Activated naive CD8-positive, alpha-beta T cell treated with anti-CD3 and anti-CD28 coated beads, Interleukin-2, amount 50 U/mL, for 16 hours (primary cell): ENCODE measurements around the gene MYO5C.
"Not testable (repeated sequence)": the region's sequence is repeated elsewhere in the genome, so short reads cannot be mapped to it uniquely, and the experiment has no call there.

ENCODE experiments used
- DNase-seq: peaks from one replicate; pipeline ENCODE4 v3.0.0-alpha.2; 2020; ENCODE audit warnings: low read depth, low spot score

The MYO5C gene

DNA sequence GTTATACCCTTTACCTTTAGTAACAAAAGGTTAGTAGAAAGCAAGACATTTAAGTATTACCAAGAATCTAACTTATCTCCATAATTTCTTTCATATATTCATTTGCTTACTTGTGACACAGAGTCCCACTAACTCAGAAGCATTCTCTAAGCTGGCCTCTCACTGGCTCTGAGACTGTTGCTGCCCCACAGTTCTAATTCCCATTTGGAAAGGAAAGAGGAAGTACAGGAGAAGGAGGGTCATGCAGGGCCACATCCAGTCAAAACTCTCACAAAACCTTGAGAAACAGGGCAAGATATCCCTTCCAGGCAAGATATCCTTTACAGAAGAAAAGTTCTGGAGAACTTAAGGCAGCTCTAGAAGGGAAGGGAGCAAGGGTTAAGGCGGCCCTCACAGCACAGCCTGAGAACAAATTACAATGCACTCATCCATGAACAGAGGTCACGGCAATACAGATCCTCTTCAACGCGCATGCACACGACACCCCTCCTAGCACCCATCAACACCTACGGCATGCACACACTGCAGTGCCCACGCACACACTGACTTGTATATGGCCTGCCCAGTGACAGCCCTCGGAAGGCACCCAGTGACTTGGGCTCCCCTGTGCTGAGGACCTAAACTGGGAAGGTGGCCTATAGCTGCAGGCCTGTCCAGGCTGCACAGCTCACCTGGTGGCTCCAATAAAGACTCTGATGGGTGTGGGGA lies 13.0 kb upstream of the MYO5C start:
- DNase-seq: no peak

DNA sequence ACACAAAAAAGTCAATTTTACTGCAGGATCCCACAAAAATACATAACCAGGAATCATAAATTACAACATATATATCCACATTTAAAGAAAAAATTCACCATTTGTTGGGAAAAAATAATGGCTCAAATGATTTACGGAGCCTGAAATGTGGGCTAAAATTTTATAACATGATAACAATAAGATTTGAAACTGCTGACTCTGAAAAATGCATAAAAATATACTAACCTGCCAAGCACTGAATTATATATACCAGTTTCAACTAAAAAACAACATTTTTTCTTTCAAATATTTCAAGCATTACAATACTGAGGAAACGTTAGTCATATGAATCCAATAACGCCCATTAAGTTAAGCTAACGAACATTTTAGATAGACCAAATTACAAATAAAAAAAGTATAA lies 12.2 kb upstream of the MYO5C start:
- no peak for DNase-seq

DNA sequence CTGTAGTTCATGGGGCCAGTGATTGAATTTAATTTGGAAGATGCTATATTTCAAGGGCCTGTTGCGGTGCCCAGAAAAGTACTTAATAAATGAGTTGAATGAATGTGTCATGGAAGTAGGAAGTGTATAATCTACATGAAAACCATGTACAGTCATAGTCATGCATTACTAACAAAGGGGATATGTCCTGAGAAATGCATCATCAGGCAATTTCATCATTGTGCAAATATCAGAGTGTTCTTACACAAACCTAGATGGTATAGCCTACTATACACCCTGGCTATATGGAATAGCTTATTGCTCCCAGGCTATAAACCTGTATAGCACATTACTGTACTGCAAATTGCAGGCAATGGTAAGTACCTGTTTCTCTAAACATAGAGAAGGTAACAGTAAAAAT lies 10.7 kb upstream of the MYO5C start:
- DNase-seq: no peak

DNA sequence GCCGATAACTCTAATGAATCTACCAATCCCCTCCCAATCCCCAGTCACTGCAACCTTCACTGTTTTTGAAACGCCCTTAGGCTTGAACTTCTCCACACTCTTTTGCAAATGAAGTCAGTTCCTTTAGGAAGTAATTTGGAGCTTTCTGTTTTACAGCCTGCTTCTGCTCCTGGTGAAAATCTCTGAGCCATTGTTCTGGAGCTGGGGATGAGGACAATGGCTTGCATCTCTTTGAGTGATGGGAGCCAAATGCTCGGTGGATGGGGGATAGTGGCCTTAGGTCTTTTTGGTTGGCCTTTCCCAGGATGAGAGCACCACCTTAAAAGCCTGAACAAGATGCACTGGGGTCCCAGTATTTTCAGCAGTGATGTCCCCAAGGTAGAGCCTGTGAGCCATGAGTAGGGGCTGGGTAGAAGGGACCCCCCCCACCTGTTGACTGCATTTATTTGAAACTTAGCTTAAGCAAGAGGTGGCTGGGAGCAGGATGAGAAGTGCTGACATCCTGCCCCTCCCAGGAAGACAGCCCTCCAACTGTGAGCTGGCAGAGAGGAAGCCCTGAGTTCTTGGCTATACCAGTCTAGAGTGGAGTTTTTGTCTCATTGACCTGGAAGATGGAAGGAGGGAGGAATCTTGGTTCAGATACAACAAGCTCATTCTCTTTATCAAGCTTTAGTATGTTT lies 7.6 kb upstream of the MYO5C start:
- DNase-seq: no peak

DNA sequence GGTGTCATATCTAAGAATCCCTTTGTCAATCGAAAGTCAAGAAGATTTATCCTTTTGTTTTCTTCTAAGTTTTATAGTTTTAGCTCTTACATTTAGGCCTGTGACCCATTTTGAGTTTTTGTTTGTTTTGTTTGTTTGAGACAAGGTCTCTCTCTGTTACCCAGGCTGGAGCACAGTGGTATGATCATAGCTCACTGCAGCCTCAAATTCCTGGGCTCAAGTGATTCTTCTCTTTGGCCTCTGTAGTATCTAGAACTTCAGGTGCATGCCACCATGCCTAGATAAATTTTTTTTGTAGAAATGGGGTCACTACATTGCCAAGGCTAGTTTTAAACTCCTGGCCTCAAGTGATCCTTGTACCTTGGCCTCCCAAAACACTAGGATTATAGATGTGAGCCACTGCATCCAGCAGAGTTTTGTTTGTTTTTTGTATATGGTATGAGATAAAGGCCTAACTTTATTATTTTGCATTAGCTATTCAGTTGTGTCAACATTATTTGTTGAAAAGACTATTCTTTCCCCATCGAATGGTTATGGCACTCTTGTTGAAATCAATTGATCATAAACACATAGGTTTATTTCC lies 5.8 kb upstream of the MYO5C start:
- DNase-seq: no peak

DNA sequence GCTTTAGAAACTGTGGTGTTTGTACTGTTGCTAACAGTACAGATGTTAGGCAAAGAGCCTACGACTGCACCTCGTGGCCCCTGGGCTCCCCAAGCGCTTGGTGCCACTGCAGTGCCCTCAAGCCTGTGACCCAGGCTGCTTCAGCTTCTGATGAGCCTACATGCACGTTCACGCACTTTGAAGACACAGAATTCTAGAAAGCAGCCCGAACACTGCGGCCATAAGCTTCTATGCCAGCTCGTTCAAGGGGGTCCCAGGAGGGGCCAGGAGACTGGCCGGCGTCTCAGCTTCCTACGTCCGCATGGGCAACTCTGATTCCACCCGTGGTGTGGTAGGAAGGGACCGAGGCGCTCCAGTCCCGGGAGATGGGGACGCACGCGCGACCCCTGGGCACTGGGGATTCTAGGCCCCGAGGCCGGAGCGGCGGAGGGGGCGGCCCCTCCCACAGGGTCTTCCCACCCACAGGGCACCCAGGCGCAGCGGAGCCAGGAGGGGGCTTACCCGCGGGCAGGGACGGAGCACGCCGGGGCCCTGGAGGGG lies 653 bp downstream of the MYO5C start:
- DNase-seq: no peak

DNA sequence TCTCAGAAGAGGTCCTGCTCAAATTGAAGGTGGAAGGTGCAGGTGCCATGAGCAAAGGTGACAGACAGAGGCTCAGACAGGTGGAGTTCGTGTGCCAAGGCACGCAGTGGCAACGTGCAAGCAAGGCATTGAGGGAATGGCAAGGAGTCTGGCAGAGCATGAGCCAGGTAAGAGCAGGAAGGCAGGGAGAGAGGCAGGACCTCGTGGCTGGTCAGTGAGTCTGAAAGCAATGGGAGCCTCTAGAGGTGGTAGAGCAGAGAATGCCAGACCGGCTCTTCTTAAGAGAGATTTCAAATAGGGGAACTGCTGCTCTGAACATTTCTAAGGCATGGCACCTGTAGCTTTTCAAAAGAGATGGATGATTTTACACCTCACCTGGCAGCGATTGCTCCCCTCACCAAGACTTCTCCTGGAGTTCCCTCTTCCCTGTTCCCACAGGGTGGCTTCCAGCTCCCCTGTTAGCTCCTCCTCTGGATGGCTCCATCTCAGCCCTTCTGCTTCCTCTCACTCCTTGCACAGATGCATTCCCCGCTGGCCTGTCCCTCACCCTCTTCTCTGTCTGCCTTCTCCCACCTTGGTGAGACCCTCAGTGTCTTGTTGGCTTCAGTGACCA lies 2.7 kb downstream of the MYO5C start:
- DNase-seq: no peak

DNA sequence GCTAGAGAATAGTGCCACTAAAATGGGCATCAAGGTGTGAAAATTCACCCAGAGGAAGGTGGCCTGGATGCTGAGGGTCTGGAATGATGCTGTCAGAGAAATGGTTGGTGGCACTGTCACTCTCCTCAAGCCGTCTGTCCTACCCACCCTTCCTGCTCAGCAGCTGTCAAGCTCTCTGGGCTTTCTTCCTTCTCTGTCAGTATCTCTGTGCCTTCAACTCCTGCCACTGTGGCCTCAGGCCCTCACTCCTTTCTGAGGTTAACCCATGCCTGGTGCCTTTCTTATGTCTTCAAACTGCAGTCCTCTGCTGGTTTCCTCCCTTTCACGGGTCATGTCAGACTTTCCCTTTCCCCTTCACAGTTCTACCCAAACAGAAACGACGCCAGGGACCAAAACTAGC lies 4.4 kb downstream of the MYO5C start:
- no peak for DNase-seq

DNA sequence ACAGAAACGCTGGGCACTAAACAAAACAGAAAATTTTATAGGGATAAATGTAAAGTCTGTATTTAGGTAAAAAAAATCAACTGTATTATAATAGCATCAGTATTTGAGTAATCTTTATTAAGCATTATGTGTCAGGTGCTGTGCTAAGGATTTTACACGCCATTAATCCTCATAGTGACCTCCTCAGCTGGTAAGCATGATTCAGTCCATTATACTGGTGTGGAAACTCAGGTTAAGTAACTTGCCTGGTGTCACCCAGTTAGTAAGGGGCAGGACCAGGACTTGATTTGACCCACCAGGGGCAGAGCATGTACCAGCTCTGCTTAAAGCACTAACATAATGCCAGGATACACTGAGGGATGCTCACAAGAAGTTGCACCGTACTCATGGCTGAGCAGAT lies 4.8 kb downstream of the MYO5C start:
- DNase-seq: no peak

DNA sequence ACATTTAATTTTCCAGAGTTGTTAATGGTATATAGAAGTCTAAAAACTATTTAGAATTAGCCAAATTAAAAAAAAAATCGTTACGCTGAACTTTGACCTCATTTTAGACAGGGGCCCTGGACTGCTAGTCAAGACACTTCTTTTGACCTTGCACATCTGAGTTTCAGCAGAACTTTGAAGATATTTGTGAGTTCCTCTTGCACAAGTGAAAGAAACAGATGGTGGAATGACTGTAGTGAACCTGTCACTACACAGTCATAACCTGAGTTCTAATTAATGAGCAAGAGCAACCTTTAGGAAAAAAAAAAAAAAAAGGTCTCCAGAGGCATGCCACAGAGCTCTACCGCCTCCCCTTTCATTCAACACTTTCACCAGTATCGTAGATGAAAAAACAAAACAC lies 5.3 kb downstream of the MYO5C start:
- DNase-seq: no peak

DNA sequence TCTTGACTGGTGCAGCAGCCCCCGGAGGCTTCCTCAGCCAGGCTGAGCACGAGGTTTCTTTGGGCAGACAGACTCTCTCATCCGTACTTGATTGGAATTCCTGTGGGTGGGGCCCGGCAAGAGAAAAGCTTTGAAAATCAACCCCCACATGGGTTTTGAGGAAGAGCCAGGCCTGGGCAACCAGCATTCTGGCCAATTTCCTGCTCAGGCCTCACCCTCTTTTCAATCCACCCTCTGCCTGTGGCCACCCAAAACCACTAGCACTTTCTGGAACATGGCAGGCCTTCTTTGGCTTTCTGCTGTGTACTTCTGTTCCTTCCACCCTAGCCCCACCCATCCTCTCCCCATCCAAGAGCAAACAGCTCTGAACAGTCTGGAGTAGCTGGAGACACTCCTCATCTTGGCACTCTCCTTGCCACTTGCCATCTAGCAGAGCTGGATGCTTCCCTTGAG lies 5.9 kb downstream of the MYO5C start:
- DNase-seq: no peak

DNA sequence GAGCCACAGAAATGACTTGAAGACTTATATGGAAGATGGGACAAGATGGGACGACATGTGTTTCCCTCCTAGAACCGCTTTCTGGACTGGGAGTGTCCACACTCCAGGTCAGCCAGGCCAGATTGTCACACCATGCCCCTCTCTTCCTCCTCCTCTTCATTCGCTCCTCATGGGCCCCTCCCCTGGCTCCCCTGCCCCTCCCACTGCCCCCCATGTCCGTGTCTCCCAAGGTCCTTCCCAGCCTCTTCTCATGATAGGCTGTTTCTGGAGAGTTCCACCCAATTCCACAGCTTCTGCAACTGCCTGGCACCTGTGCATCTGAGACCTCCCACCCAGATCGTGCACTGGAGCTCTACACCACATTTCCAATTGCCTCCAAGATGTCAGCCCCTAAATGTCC lies 6.6 kb downstream of the MYO5C start:
- no peak for DNase-seq

DNA sequence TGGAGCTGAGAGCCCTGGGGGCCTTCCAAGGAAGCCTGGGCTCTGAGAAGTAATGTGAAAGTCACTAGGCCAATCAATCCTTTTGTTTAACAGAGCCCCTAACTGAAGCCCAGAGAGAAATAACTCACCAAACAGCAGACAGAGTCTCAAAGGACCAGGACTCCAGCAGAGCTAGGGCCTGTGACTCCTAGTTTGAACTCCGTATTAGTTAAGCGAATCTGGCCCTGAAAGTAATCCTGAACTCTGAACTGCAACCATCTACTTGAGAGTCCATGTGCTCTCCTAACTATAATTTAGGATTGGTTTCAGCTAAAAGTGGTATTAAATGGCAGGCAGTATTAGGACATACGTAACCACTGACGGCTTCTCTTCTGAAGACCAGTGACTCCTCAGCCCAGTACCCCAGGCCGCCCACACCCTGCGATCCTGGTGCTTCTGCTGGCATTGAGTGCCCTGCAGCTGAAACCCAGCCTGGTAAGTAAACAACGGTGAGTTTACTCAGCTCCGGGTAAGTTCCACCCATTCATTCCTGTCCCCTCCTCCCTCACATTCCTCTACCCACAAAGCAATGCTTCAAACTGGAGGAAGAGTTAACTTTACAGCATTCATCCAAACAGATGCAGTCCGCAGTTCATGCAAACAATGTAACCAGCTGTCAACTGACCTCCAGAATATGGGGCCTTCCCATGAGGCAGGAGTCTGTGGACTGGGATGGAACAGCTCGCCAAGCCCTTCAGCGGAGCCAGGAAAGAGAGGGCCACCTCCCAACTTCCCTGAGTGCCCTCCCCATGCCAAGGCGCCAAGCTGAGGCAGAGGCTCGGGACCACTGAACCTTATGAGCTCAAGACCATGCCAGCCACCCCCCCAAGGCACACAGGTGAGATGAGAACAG lies 7.3 kb downstream of the MYO5C start:
- no peak for DNase-seq

DNA sequence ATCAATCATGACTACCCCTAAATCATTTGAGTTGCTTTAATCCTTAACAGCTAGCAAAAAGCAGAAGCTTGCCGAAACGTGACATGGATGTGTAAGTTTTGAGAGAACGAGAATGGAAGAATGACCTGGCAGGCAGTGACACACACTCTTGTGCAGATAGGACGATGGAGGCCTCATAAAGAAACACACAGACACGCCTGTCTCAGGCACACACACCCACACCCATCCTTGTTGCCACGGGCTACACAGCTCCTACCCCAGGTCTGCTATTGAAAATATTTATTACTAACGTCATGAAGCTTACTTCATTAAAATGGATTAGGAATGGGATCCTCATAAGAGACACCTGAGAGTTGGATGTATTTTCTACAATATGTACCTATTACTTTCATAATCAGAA lies 8.5 kb downstream of the MYO5C start:
- DNase-seq: no peak

DNA sequence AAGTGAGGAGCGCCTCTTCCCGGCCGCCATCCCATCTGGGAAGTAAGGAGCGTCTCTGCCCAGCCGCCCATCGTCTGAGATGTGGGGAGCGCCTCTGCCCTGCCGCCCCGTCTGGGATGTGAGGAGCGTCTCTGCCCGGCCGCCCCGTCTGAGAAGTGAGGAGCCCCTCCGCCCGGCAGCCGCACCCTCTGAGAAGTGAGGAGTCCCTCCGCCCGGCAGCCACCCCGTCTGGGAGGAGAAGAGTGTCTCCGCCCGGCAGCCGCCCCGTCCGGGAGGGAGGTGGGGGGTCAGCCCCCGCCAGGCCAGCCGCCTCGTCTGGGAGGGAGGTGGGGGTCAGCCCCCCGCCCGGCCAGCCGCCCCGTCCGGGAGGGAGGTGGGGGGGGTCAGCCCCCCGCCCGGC lies 9.7 kb downstream of the MYO5C start:
- DNase-seq: not testable (repeated sequence)

DNA sequence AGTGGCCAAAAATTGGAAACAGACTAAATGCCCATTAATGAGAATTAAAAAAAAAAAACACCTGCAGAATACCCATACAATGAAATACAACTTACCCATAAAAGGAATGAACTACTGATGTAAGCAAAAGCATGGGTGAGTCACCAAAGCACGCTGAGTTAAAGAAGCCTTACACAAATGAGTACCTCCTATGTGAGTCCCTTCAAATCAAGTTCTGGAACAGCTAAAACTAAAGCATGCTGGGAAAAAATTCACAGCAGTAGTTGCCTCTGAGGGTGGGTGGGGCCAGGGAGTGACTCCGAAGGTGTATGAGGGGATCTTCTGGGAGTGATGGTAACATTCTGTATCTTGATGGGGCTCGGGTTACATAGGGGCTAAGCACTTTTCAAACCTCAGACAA lies 11.4 kb downstream of the MYO5C start:
- no peak for DNase-seq

DNA sequence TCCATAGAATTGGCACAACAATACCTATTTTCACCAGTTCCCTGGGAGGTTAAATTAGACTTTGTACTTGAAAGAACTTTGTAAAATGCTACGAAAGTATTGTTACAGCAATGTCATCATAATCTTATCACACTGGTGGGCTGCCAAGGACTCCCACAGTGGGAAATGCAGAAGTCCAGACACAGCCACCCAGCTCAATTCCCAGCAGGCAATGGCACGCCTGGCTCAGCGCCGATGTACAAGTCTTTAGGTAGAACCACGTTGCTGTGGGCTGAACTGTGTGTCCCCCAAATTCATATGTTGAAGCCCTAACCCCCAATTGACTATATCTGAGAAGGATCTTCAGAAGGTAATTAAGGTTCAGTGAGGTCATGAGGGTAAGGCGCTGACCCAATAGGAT lies 12.3 kb downstream of the MYO5C start:
- DNase-seq: no peak

DNA sequence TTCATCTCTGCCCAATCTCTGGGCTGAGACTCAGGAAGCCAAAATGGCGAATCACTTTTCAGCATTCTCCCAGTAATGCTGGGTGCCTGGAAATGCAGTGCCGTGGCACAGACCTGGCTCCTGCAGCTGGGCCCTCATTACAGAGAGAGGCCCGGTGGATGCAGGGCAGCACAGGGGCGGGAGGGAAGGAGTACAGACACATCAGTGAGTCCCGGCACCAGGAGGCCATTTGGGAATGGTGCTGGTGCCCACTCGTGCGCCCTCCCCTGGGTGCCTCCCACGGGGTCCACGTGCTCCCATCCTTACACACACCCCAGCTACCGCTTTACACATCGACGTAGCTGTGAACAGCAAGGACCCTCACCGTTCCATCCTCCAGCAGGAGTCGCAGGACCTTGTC lies 13.2 kb downstream of the MYO5C start:
- no peak for DNase-seq

DNA sequence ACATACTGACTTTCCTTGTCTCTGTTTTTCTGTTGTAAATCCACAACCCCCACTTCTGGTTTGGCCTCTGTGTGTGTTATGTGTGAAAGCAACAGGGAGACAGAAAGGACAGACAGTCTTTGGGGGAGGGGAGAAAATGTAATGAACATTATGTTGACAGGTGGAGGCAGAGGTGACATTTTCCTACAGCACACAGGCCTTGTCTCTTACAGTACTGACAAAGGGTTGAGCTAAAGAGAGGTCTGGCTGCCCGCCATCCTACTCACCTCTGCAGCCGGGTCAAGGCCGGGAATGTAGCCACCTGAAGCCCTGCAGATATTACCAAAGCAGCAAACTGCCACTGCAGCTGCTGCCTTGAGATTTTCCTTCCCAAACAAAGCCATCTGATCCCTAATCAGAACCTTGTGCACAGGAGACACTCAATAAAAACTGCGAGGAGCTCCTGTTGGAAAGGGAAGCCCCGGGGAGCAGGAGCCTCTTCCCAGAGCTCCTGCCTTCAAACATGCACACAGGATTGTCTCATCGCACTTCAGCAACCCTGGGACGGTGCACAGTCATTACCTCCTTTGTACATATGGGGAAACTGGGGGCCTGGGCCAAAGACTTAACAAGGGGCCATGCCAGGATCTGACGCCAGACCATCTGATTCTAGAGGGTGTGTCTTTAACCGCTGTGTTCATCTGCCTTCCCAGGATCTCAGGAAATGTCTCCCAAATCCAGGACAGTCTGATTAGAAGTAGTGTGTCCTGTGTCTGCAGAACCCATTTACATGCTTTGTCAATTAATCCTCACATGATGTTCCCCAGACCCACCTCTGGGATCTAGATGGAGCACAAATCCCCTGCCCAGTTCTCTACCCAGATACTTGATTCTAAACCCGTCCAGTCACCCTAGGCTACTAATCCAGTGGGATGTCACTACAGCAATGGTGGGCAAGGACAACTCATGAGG lies 14.2 kb downstream of the MYO5C start:
- no peak for DNase-seq

DNA sequence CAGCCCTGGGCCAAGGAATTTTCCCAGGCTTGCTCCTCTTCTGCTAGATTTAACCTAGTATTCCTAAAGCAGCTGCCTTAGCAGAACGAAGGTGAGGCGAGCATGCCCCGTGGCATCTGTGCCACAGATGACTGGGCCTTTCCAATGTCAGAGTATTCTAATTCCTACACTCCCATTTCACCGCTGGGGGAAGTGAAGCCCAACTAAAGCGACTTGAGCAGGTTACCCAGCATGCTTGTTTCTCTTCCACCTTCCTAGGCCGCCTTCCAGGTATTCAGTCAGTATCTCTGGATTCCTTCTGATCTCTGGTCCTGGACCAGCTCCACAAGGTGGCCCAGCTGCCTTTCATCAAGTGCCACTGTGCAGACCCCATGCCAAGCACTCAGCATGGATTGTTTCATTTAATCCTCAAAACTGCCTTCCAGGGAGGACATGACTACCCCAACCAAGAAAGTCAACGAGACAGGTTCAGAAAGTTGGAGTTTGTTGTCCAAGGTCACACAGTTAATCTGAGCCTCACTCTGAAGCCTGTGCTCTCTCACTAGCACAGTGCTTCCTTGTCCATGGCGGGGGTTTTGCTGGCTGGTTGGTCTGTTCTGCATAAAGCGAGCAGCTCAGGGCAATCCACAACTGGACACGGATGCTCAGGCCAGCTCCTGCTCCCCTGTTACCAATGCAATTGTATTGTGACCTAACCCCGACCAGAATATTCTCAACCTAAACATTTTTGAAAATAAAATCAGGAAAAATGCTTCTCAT lies 15.1 kb downstream of the MYO5C start:
- no peak for DNase-seq
